Vagina (tissue), 2 donors: ENCODE data around the gene PON2.

Source experiments
- CTCF ChIP-seq, 3 experiments: fragments of 450-650 bp in 2 of 3; fragments of 200-600 bp in 1 of 3; sonication (generic) in 1 of 3; IDR thresholded peaks; one replicate each; pipeline ENCODE4 v1.5.1; 2017 to 2019; ENCODE audit warnings: antibody characterized with exemption in 3 of 3, mild to moderate bottlenecking in 2 of 3, moderate library complexity in 2 of 3
- POLR2A ChIP-seq, 2 donors: fragments of 450-650 bp; IDR thresholded peaks; one replicate each; pipeline ENCODE4 v1.6.1; 2017; ENCODE audit warnings: antibody characterized with exemption in 2 of 2, mild to moderate bottlenecking in 2 of 2, moderate library complexity in 2 of 2
- POLR2AphosphoS5 ChIP-seq, 2 donors: sonication (generic); formaldehyde crosslinking; IDR thresholded peaks; one replicate each; pipeline ENCODE4 v1.9.0; 2017; ENCODE audit warnings: antibody characterized with exemption in 2 of 2, mild to moderate bottlenecking in 2 of 2, low read depth in 1 of 2; ENCODE audit not compliant: insufficient read depth in 1 of 2

GRCh38 chr7:95454438-95455045, 19.7 kb upstream of the PON2 start:
- TF ChIP-seq CTCF (IDR thresholded peaks at IDR 0.05): no peak
- no peak for TF ChIP-seq POLR2AphosphoS5 (IDR thresholded peaks at IDR 0.05; ENCODE audit: insufficient read depth in 1 of 2, low read depth in 1 of 2)
- no peak for TF ChIP-seq POLR2A (IDR thresholded peaks at IDR 0.05)
